Esophagus squamous epithelium (tissue), 4 donors: Measurements from ENCODE around the gene ZMAT2.

ENCODE experiments used
- CTCF ChIP-seq, 6 experiments: fragments of 450-650 bp in 4 of 6; fragments of 200-600 bp in 2 of 6; sonication (generic) in 2 of 6; IDR thresholded peaks; one replicate each; pipeline ENCODE4 v1.5.1; 2016 to 2019; ENCODE audit warnings: antibody characterized with exemption in 6 of 6, mild to moderate bottlenecking in 4 of 6, moderate library complexity in 4 of 6
- POLR2A ChIP-seq, 4 donors: fragments of 450-650 bp; IDR thresholded peaks; one replicate each; pipeline ENCODE4 v1.6.1; 2017; ENCODE audit warnings: antibody characterized with exemption in 4 of 4, mild to moderate bottlenecking in 4 of 4, moderate library complexity in 3 of 4

DNA sequence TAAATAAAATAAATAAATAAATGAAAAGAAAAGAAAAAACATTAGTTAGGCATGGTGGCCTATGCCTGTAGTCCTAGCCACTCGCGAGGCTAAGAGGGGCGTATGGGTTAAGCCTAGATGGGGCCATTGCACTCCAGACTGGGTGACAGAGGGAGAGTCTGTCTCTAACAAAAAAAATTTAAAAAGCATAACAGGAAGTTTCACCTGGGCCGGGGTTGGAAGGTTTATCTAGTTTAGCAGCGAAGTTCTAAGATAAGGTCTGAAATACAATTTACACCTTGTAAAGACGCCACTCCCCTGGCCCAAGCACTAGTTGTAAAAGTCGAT is 18.0 kb downstream of the ZMAT2 start:
- TF ChIP-seq CTCF (IDR thresholded peaks at IDR 0.05) (no peak), POLR2A (IDR thresholded peaks at IDR 0.05) (no peak)
